Liver (tissue), 3 donors: ENCODE measurements around the gene CAMK1G.

Source experiments
- CTCF ChIP-seq: fragments of 150-350 bp; IDR thresholded peaks from 2 replicates; pipeline ENCODE4 v1.5.1; 2017; ENCODE audit warnings: improper control_type of control experiment, low read depth, low read length; ENCODE audit not compliant: missing input control
- HNF4G ChIP-seq: IDR thresholded peaks from 2 replicates; pipeline ENCODE4 v1.6.1; 2016; ENCODE audit warnings: antibody characterized with exemption
- JUND ChIP-seq, 2 donors: IDR thresholded peaks; 2 replicates each; pipeline ENCODE4 v1.6.1; 2016; ENCODE audit warnings: antibody characterized with exemption in 2 of 2
- MAX ChIP-seq: IDR thresholded peaks from 2 replicates; pipeline ENCODE4 v1.6.1; 2016; ENCODE audit warnings: antibody characterized with exemption
- RAD21 ChIP-seq, 2 donors: IDR thresholded peaks; 2 replicates each; pipeline ENCODE4 v1.6.1; 2016; ENCODE audit warnings: antibody characterized with exemption in 2 of 2, mild to moderate bottlenecking in 2 of 2
- REST ChIP-seq: IDR thresholded peaks from 2 replicates; pipeline ENCODE4 v1.6.1; 2016; ENCODE audit warnings: antibody characterized with exemption, mild to moderate bottlenecking
- SP1 ChIP-seq: IDR thresholded peaks from 2 replicates; pipeline ENCODE4 v1.6.1; 2018; ENCODE audit warnings: antibody characterized with exemption, mild to moderate bottlenecking
- TAF1 ChIP-seq: conservative IDR thresholded peaks from 2 replicates; pipeline ENCODE4 v1.6.1; 2016; ENCODE audit warnings: antibody characterized with exemption, mild to moderate bottlenecking
- YY1 ChIP-seq: IDR thresholded peaks from 2 replicates; pipeline ENCODE4 v1.6.1; 2016; ENCODE audit warnings: antibody characterized with exemption, mild to moderate bottlenecking
- ZBTB33 ChIP-seq: IDR thresholded peaks from 2 replicates; pipeline ENCODE4 v1.6.1; 2016; ENCODE audit warnings: antibody characterized with exemption
- donor health status: healthy.
- donor health status: healthy.

GRCh38 chr1:209595599-209596285 is 12.2 kb downstream of the CAMK1G start:
- TF ChIP-seq CTCF (no peak), ZBTB33 (no peak), YY1 (no peak), MAX (no peak), RAD21 (IDR thresholded peaks at IDR 0.05) (no peak), SP1 (no peak), HNF4G (no peak), JUND (IDR thresholded peaks at IDR 0.05) (no peak), TAF1 (no peak), REST (no peak)
